Measurements from ENCODE around the gene GCH1.

- TF ChIP-seq, protein P1, sequence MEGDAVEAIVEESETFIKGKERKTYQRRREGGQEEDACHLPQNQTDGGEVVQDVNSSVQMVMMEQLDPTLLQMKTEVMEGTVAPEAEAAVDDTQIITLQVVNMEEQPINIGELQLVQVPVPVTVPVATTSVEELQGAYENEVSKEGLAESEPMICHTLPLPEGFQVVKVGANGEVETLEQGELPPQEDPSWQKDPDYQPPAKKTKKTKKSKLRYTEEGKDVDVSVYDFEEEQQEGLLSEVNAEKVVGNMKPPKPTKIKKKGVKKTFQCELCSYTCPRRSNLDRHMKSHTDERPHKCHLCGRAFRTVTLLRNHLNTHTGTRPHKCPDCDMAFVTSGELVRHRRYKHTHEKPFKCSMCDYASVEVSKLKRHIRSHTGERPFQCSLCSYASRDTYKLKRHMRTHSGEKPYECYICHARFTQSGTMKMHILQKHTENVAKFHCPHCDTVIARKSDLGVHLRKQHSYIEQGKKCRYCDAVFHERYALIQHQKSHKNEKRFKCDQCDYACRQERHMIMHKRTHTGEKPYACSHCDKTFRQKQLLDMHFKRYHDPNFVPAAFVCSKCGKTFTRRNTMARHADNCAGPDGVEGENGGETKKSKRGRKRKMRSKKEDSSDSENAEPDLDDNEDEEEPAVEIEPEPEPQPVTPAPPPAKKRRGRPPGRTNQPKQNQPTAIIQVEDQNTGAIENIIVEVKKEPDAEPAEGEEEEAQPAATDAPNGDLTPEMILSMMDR (IDR thresholded peaks at IDR 0.05) = no peak
- TF ChIP-seq, protein P2, sequence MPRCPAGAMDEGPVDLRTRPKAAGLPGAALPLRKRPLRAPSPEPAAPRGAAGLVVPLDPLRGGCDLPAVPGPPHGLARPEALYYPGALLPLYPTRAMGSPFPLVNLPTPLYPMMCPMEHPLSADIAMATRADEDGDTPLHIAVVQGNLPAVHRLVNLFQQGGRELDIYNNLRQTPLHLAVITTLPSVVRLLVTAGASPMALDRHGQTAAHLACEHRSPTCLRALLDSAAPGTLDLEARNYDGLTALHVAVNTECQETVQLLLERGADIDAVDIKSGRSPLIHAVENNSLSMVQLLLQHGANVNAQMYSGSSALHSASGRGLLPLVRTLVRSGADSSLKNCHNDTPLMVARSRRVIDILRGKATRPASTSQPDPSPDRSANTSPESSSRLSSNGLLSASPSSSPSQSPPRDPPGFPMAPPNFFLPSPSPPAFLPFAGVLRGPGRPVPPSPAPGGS (IDR thresholded peaks at IDR 0.05) = no peak
- TF ChIP-seq, protein P3, sequence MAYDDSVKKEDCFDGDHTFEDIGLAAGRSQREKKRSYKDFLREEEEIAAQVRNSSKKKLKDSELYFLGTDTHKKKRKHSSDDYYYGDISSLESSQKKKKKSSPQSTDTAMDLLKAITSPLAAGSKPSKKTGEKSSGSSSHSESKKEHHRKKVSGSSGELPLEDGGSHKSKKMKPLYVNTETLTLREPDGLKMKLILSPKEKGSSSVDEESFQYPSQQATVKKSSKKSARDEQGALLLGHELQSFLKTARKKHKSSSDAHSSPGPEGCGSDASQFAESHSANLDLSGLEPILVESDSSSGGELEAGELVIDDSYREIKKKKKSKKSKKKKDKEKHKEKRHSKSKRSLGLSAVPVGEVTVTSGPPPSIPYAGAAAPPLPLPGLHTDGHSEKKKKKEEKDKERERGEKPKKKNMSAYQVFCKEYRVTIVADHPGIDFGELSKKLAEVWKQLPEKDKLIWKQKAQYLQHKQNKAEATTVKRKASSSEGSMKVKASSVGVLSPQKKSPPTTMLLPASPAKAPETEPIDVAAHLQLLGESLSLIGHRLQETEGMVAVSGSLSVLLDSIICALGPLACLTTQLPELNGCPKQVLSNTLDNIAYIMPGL (CRISPR knock-in tag; IDR thresholded peaks at IDR 0.05; ENCODE audit: borderline replicate concordance) = no peak
- TF ChIP-seq TP53 (CRISPR knock-in tag; IDR thresholded peaks at IDR 0.05) (no peak), POLR2A (IDR thresholded peaks at IDR 0.05; ENCODE audit: low read length) (no peak), FOSB (CRISPR knock-in tag; IDR thresholded peaks at IDR 0.05) (no peak), EHMT2 (IDR thresholded peaks at IDR 0.05; ENCODE audit: low read depth) (no peak), CBX8 (IDR thresholded peaks at IDR 0.05) (no peak), REST (IDR thresholded peaks at IDR 0.05) (no peak), MYC (IDR thresholded peaks at IDR 0.05; ENCODE audit: borderline replicate concordance, low read length) (no peak), KDM1A (IDR thresholded peaks at IDR 0.05; ENCODE audit: low read depth) (no peak), HES2 (IDR thresholded peaks at IDR 0.05) (no peak)
- TF ChIP-seq, protein P4, sequence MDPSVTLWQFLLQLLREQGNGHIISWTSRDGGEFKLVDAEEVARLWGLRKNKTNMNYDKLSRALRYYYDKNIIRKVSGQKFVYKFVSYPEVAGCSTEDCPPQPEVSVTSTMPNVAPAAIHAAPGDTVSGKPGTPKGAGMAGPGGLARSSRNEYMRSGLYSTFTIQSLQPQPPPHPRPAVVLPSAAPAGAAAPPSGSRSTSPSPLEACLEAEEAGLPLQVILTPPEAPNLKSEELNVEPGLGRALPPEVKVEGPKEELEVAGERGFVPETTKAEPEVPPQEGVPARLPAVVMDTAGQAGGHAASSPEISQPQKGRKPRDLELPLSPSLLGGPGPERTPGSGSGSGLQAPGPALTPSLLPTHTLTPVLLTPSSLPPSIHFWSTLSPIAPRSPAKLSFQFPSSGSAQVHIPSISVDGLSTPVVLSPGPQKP (IDR thresholded peaks at IDR 0.05; ENCODE audit: low read depth, low read length) = no peak
Measured at GRCh38 chr14:54857830-54858269, 44.8 kb downstream of the GCH1 start.

Data from A549 (cell line).